CMK (cell line): ENCODE results near the gene TSPEAR.

ENCODE experiments used
- DNase-seq: peaks from one replicate; pipeline ENCODE4 v3.0.0-alpha.2; 2010; ENCODE audit warnings: low read depth

TSPEAR gene

GRCh38 chr21:44484498-44485253, 226.7 kb downstream of the TSPEAR start:
- DNase-seq: no peak

- no peak for DNase-seq
Observed at GRCh38 chr21:44483288-44484237, 227.8 kb downstream of the TSPEAR start.

- DNase-seq: no peak
Observed at GRCh38 chr21:44482581-44483287, 228.6 kb downstream of the TSPEAR start.

- no peak for DNase-seq
Observed at GRCh38 chr21:44480200-44481053, 230.9 kb downstream of the TSPEAR start.

- peak; percentile 20 for DNase-seq
Observed at GRCh38 chr21:44479556-44480199, 231.7 kb downstream of the TSPEAR start.

GRCh38 chr21:44478801-44479167, 232.6 kb downstream of the TSPEAR start:
- DNase-seq: no peak

- DNase-seq: no peak
Observed at GRCh38 chr21:44478124-44478800, 233.1 kb downstream of the TSPEAR start.

GRCh38 chr21:44477712-44478111, 233.7 kb downstream of the TSPEAR start:
- DNase-seq: no peak

GRCh38 chr21:44477131-44477530, 234.2 kb downstream of the TSPEAR start:
- DNase-seq: no peak

- no peak for DNase-seq
Observed at GRCh38 chr21:44475266-44475845, 236.0 kb downstream of the TSPEAR start.

GRCh38 chr21:44473915-44474555, 237.3 kb downstream of the TSPEAR start:
- no peak for DNase-seq

- no peak for DNase-seq
Observed at GRCh38 chr21:44471996-44472395, 239.4 kb downstream of the TSPEAR start.

GRCh38 chr21:44471341-44471740, 240.0 kb downstream of the TSPEAR start:
- no peak for DNase-seq

- no peak for DNase-seq
Observed at GRCh38 chr21:44467859-44468195, 243.5 kb downstream of the TSPEAR start.

GRCh38 chr21:44466996-44467858, 244.1 kb downstream of the TSPEAR start:
- no peak for DNase-seq

GRCh38 chr21:44466351-44466954, 244.9 kb downstream of the TSPEAR start:
- no peak for DNase-seq

GRCh38 chr21:44464351-44464750, 247.0 kb downstream of the TSPEAR start:
- no peak for DNase-seq

- no peak for DNase-seq
Observed at GRCh38 chr21:44463724-44464123, 247.6 kb downstream of the TSPEAR start.
